ENCODE results near the gene ROS1. TPM values are rescaled to one million over a fixed set of nuclear protein-coding genes. Genes with fewer than 3 reads are reported as not detected.

The ROS1 gene
- total and polyA plus RNA-seq, 10 of the 15 experiments (the other 5 are each of a cell fraction or from before 2014, with no cell fraction given) = under 0.01 to 0.07 (median 0.03) TPM; not detected in 5

- H3K4me1 ChIP-seq (ENCODE audit: control insufficient read depth, insufficient read depth, low read length) = no peaks in the 10 kb centered on the region
- WGBS (ENCODE audit: insufficient coverage, insufficient replicate concordance, low lambda C conversion rate, missing lambda C conversion rate) = 80% methylated on average over 7 of the region's 7 CpGs
- BruUV-seq (replicated peaks) = no TSS peak
- no peaks in the 10 kb centered on the region for H4K20me1 ChIP-seq (ENCODE audit: control insufficient read depth, insufficient read depth)
- no peak overlapping the region for H3K4me3 ChIP-seq
- no peaks in the 10 kb centered on the region for H3K36me3 ChIP-seq (ENCODE audit: control insufficient read depth in 2 of 2, insufficient read depth in 2 of 2, low read length in 1 of 2)
- in situ Hi-C loops (cut with MboI) (no loop called here), intact Hi-C loops (cut with micrococcal nuclease; ENCODE audit: unreplicated experiment) (no loop called here)
- TF ChIP-seq SMC3 (IDR thresholded peaks at IDR 0.05; ENCODE audit: borderline replicate concordance, low read length) = no peak
- no peak for TF ChIP-seq E4F1 (IDR thresholded peaks at IDR 0.05; ENCODE audit: borderline replicate concordance, partially characterized antibody)
- no peak for TF ChIP-seq RFX5 (IDR thresholded peaks at IDR 0.05; ENCODE audit: low read depth, low read length)
- TF ChIP-seq HDAC6 (IDR thresholded peaks at IDR 0.05; ENCODE audit: unreplicated experiment) = no peak
- no peak for TF ChIP-seq CREM (IDR thresholded peaks at IDR 0.05; ENCODE audit: low read depth)
- no peak for TF ChIP-seq SUPT20H (IDR thresholded peaks at IDR 0.05; ENCODE audit: borderline replicate concordance, control insufficient read depth, low read depth, low read length)
- no peak for TF ChIP-seq CEBPZ (IDR thresholded peaks at IDR 0.05; ENCODE audit: low read depth, low read length)
- no peak for TF ChIP-seq MEF2B (IDR thresholded peaks at IDR 0.05; ENCODE audit: partially characterized antibody, poor library complexity, severe bottlenecking)
- TF ChIP-seq TCF7 (IDR thresholded peaks at IDR 0.05; ENCODE audit: borderline replicate concordance) = no peak
- TF ChIP-seq SMARCA5 (IDR thresholded peaks at IDR 0.05) = no peak
- TF ChIP-seq CBFB (IDR thresholded peaks at IDR 0.05; ENCODE audit: low read depth) = no peak
- no peak for TF ChIP-seq DPF2 (IDR thresholded peaks at IDR 0.05)
- TF ChIP-seq SUZ12 (IDR thresholded peaks at IDR 0.05; ENCODE audit: unreplicated experiment) = no peak
- no peak for TF ChIP-seq KLF5 (IDR thresholded peaks at IDR 0.05; ENCODE audit: partially characterized antibody)
- TF ChIP-seq IKZF1 (conservative IDR thresholded peaks at IDR 0.05) = no peak
- H3K9me3 ChIP-seq (replicated peaks; ENCODE audit: control insufficient read depth, insufficient read depth, low read length) = no peaks in the 10 kb centered on the region
- ATAC-seq (no peak), DNase-seq (ENCODE audit: low read depth, low spot score) (no peak), FAIRE-seq (no peak)
- ChIA-PET SMC1A (ENCODE audit: uncharacterized antibody, unreplicated experiment) (no interaction called here), POLR2A (no interaction called here), CTCF (no interaction called here), RAD21 (ENCODE audit: unreplicated experiment) (no interaction called here)
- H3K27me3 ChIP-seq (replicated peaks in 1 of 2; ENCODE audit: control insufficient read depth in 2 of 2, insufficient read depth in 2 of 2, low read length in 1 of 2) = no peaks in the 10 kb centered on the region
- H3K9ac ChIP-seq (ENCODE audit: control insufficient read depth, insufficient read depth, low read length) = no peak overlapping the region
- no peak overlapping the region for H3K4me2 ChIP-seq (ENCODE audit: control insufficient read depth, insufficient read depth)
- no peak overlapping the region for H3K27ac ChIP-seq (ENCODE audit: control insufficient read depth, insufficient read depth)
- H3K79me2 ChIP-seq (ENCODE audit: control insufficient read depth, insufficient read depth, low read length) = no peaks in the 10 kb centered on the region
- no peak overlapping the region for H2AFZ ChIP-seq (ENCODE audit: control insufficient read depth, low read depth, low read length)
Measured at GRCh38 chr6:117329926-117330325, 95.8 kb downstream of the ROS1 start.

All from GM12878 (cell line).